AG09309 (cell line): Measurements from ENCODE around the gene PPP1R9B.

ENCODE experiments used
- DNase-seq: peaks from one replicate; pipeline ENCODE4 v3.0.0-alpha.2; 2010; ENCODE audit warnings: low read depth
- H3K4me3 ChIP-seq: 2 replicates; pipeline ENCODE4 v1.5.1; 2011; ENCODE audit warnings: mild to moderate bottlenecking, low read depth, low read length, moderate library complexity; ENCODE audit not compliant: control insufficient read depth
- TF ChIP-seq, protein P1 (sequence below): IDR thresholded peaks from 2 replicates; pipeline ENCODE4 v1.5.1; 2011; ENCODE audit warnings: mild to moderate bottlenecking, low read depth, low read length, inconsistent platforms; ENCODE audit not compliant: insufficient read depth, control insufficient read depth; ENCODE audit errors: missing control alignments

PPP1R9B gene

DNA sequence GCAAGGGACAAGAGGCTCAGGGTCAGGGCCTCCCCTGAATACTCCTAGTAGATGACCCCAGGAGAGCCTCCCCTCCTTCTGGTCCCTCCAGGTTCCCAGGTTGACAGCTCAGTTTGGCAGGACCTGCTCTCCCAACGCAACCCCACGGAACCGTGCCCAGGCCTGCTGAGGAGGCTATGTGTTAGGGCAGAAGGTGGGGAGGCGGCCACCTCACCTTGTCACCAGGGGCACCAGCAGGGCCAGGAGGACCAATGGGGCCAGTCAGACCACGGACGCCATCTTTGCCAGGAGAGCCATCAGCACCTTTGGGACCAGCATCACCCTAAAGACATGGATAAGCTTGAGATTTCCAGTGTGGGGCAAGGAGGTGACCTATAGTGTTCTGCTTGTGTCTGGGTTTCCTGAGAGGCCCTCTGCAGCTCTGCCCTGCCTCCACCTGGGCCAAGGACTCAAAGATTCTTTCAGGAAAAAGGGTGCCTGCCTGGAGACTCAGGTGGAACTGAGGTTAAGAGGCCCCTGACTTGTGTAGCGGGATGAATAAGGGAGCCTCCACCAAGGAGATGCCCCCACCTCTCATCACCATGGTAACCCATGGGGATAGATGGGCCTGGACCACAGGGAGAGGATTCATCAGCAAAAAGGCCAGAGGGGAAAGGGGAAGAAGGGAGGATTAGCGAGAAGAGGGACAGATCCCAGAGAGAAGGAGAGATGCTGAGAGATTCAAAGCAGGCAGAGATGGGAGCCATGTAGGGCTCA is 40.3 kb upstream of the PPP1R9B start:
- no peak for DNase-seq
- H3K4me3 ChIP-seq = peak overlapping the region; percentile 4; the same call in 1 of the 2 replicates
- TF ChIP-seq, protein P1, sequence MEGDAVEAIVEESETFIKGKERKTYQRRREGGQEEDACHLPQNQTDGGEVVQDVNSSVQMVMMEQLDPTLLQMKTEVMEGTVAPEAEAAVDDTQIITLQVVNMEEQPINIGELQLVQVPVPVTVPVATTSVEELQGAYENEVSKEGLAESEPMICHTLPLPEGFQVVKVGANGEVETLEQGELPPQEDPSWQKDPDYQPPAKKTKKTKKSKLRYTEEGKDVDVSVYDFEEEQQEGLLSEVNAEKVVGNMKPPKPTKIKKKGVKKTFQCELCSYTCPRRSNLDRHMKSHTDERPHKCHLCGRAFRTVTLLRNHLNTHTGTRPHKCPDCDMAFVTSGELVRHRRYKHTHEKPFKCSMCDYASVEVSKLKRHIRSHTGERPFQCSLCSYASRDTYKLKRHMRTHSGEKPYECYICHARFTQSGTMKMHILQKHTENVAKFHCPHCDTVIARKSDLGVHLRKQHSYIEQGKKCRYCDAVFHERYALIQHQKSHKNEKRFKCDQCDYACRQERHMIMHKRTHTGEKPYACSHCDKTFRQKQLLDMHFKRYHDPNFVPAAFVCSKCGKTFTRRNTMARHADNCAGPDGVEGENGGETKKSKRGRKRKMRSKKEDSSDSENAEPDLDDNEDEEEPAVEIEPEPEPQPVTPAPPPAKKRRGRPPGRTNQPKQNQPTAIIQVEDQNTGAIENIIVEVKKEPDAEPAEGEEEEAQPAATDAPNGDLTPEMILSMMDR = no peak

DNA sequence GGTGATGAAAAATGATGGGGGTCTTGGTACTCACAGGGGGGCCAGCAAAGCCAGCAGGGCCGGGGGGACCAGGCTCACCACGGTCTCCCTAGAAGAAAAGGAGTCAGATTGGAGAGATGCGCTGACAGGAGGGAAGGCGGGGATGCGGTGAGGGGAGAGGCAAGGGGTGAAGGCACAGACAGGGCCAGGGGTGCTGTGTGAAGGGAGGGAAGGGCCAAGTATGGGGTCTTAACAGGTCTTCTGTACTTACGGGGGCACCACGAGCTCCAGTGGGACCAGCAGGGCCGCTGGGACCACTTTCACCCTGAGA is 39.8 kb upstream of the PPP1R9B start:
- DNase-seq = no peak
- TF ChIP-seq, protein P1 = no peak
- H3K4me3 ChIP-seq = peak overlapping the region; percentile 4

DNA sequence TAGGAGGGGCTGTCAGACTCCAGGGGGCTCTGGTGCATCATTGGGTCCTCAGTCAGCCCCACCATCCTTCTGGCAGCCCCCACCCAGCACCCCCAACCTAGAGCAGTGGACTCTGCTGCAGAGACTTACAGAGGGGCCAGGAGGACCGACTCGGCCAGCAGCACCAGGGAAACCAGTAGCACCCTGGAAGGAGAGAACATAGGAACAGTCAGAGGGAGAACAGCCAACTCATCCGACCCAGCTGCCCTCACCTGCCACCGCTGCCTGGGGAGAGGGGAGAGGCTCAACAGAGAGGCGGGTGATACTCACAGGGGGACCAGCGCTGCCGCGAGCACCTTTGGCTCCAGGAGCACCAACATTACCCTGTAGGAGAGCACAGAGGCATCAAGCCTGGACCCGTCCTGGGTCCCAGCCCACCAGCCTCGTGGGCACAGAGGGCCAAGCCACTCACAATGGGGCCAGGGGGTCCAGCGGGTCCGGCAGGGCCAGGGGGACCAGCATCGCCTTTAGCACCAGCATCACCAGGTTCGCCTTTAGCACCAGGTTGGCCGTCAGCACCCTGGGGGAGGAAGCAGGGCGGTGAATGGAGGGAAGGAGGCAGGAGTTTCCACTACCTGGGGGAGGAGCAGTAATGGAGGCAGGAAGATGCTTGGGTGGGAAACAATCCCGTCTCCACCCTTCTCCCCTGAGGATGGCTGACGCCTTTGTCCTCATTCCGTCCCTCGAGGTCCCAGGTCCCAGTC is 39.2 kb upstream of the PPP1R9B start:
- H3K4me3 ChIP-seq = peak overlapping the region; percentile 4
- DNase-seq = no peak
- TF ChIP-seq, protein P1 = no peak

DNA sequence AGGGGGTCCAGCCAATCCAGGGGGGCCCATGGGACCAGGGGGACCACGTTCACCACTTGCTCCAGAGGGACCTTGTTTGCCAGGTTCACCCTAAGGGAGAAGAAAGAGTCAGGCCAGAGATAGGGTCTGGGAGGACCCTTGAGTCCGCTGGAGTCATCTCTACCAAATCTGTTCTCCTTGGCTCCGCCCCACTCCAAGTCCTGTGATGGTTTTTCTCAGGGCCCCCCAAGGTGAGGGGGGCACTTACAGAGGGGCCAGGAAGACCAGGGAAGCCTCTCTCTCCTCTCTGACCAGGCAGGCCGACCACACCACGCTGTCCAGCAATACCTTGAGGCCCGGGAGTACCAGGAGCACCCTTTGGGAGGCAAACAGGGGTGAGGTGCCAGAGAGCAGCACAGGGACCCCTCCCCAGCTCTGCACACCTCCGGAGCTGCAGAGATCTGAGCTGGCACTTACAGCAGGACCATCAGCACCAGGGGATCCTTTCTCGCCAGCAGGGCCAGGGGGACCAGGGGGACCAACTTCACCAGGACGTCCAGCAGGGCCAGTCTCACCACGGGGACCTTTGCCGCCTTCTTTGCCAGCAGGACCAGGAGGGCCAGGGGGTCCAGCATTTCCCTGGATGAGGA is 38.6 kb upstream of the PPP1R9B start:
- no peak for DNase-seq
- TF ChIP-seq, protein P1 = no peak
- peak overlapping the region; percentile 6; the same call in 1 of the 2 replicates for H3K4me3 ChIP-seq

DNA sequence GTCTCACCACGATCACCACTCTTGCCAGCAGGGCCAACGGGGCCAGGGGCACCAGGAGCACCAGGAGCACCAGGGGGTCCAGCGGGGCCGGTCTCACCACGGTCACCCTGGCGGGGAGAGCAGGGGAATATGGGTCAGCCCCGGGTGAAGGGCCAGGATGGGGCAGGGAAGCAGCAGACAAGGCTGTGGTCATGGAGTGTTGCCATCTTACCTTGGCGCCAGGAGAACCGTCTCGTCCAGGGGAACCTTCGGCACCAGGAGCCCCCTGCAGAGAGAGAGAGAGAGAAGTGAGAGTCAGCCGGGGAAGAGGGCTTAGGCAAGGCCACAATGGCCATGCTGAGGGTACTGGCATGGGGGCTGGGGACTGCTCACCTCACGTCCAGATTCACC is 38.0 kb upstream of the PPP1R9B start:
- no peak for DNase-seq
- TF ChIP-seq, protein P1 = no peak
- no peak overlapping the region; the same call in 1 of the 2 replicates for H3K4me3 ChIP-seq

DNA sequence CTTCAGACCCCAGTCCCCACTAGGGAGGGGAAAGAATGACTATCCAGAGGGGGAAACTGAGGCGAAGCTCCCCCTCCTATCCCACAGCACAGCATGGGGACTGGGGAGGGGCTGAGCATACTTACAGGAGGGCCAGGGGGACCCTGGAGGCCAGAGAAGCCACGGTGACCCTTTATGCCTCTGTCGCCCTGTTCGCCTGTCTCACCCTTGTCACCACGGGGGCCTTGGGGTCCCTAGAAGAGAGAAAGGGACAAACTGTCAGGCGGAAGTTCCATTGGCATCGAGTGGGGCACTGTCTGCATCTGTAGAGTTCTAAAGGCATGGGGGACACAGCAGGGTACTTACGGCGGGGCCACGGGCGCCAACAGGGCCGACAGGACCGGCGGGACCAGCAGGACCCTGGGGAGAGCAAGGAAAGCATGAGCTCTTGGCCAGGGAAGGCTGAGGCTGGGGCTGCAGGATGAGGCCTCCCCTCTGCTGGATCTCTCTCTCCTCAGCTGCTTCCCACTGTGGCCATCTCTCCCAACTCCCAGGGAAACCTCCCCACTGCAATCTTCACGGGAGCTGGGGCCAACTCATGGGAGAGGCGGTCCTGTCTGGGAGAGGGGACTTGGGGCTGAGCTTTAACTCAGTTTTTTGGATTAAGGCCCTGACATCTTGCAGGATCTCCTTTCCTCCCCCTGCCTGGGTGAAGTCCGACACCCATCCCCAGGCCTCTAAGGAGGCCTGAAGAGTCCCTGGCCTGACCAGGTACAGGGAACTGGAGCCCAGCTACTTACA is 37.5 kb upstream of the PPP1R9B start:
- no peak for DNase-seq
- TF ChIP-seq, protein P1 = no peak

More for the DNA sequence above, 37.5 kb upstream of the PPP1R9B start:
- no peak overlapping the region for H3K4me3 ChIP-seq
